Stimulated activated CD4-positive, alpha-beta T cell treated with anti-CD3 and anti-CD28 coated beads, TNF-alpha, amount 100 ng/mL, for 48 hours (primary cell): ENCODE measurements around the gene TMOD1.
A peak's percentile ranks its signal among the peaks of the same experiment; 100 is the strongest.
"Not testable (repeated sequence)": the region's sequence is repeated elsewhere in the genome, so short reads cannot be mapped to it uniquely, and the experiment has no call there.

Source experiments
- DNase-seq, 3 donors: peaks; one replicate each; pipeline ENCODE4 v3.0.0-alpha.2; 2020; ENCODE audit warnings: low read depth in 3 of 3

Gene TMOD1

DNA sequence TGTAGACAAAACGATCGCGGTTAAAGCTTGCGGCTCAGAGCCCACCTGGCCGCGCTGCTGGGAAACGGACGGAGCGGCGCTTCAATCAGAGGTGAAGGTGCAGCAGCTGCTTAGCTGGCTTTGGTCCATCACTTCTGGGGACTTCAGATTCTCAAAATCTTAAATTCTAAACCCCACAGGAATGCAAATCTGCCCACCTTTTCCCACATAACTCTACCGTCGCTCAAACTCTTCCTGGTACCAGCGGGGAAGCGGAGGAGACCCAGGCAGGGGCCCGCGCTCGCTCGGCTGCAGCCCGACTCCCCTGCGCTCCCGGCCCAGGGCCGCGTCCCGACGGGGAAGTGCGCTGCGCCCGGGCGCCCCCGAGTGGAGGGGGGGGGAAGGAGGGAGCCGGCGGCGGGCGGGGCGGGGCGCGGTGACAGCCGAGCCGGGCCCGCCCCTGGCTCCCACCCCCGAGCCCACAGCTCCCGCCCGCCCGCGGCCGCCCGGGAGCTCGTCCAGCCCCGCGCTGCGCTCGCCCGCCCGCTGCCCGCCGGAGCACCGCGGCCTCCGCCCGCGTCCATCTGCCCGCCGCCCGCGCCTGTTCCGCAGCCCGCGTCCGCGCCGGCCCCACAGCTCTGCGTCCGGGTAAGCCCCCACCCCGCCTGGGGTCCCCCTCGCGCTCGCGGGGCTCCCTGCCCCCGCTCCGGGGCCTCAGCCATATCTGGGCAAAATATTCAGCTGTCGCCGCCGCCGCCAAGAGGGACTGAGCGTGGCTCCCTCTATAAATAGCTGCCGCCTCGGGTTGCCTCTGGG lies at the start of gene TMOD1:
TSS of gene TMOD1 (plus strand) at position 490 of the 795 bp plus-strand sequence. CDS start 22,523 bp downstream, outside the sequence.
- DNase-seq: peak in 2 of 3 donors; percentile 17 to 48

- not testable (repeated sequence) for DNase-seq
These were observed 47.9 kb upstream of the TMOD1 start for GRCh38 chr9:97453573-97453972.

DNA sequence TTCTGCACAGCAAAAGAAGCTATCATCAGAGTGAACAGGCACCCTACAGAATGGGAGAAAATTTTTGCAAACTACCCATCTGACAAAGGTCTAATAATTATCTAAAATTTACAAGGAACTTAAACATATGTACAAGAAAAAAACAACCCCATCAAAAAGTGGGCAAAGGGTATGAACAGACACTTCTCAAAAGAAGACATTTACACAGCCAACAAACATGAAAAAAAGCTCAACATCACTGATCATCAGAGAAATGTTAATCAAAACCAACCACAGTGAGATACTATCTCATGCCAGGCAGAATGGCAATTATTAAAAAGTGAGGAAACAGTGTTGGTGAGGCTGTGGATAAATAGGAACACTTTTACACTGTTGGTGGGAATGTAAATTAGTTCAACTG lies 44.6 kb upstream of the TMOD1 start:
- not testable (repeated sequence) for DNase-seq

DNA sequence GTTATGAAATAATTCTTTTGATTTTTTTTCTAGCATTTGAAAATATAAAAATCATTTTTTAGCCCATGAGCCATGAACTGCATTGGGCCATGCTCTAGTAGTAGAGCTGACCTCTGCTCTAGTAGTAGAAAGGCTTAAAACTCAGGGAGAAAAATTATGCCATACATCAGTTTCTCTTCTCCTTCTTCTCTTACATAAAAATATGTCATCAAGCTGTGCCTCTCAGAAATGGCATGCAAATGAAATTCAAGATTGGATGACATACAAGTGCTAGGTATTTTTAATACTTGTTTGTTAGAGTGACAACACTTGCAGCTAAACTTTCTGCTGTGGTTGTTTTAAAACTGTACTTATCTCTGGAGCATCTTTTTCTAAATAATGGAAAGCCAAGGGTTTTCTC lies 42.1 kb upstream of the TMOD1 start:
- no peak for DNase-seq

DNA sequence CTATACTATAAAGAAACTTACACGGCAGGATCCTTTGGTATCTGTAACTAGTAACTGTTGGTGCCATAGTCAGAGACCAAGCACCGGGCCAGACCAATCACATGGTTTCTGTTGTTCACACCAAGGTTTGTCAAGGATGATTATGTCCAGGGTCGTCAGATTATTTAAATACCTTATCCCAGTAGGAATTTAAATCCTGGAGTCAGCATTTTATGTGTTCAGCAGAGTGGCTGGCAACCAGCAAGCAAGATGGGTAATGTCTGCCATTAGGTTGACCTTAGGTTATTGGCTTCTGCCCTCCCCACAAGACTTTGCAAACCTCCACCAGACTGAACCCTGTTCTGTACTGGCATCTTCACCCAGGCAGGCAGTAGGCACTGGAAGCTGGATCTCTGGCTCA lies 39.3 kb upstream of the TMOD1 start:
- DNase-seq: no peak

- no peak for DNase-seq
These were observed 38.6 kb upstream of the TMOD1 start for GRCh38 chr9:97462914-97463313.

DNA sequence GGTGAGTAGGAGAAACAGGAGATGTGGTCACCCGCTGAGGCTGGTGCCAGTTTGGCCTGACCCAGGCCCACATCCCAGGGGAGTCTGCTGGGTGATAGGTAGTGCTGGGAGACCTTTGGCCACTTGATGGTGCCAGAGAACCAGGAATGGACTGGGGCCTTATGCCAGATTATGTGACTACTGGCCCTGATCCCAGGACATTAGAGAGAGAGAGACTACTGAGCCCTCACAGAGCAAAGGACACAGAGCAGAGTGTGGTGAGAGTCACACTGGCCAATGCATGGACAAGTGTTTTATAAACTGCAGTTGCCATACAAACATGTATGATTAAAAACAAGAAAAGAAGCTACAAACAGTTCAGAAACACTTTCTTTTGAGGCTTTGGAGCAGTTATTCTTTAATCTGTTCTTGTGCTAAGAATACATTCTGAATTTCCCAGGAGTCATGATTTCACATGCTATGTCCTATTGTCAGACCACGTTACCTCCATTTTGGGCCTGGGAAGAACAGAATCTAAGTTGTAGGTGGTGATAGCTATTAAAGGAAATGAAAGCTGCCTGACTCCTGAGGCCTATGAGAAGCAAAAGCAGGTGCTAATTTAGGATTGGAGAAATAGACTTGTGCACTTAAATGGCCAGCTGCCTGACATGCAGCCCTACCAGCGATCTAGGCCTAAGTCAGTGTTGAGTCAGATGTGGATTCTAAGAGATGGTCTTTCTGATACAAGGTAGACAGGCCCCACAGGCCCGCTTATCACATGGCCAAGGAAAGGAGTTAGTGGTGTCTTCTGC lies 32.6 kb upstream of the TMOD1 start:
- peak; percentile 2 to 16 (median 6) for DNase-seq

DNA sequence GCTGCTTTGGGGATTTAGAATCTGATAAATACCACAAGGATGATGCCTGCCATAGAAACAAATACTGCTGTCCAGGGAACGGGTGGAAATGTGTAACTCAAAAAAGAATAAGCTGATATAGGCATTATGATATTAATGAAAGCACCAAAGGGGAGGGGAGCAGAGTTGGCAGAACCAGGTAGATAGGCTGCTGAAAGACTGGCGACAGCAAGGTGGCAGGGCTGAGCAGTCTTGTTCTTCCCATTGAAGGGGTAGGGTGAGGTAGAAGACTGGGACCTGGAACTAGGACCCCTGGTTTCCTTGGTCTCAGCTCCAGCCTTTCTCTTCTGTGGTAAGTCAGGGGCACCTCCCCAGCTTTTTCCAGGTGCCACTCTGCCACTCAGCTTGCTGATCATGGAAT lies 31.4 kb upstream of the TMOD1 start:
- no peak for DNase-seq

DNA sequence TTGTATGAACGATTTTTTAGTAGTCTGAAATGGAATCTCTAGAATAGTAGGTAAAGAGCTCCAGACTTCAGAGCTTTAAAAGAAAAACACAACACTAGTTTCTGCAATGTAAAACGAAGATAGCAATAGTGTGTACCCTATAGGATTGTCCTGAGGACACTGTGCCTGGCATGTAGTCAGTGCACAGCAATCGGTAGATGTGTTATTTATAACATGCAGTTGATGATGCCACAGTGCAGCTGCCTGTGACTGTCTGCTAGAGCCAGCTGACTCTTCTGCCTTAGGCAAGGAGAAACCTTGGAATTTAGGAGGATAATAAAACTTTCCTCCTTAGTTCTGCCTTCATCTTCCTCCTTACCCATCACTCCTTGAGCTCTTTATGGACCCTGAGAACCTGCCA lies 27.7 kb upstream of the TMOD1 start:
- DNase-seq: no peak

- DNase-seq: no peak
These were observed 27.0 kb upstream of the TMOD1 start for GRCh38 chr9:97474372-97474925.

GRCh38 chr9:97475059-97475458 lies 26.4 kb upstream of the TMOD1 start:
- DNase-seq: no peak

- no peak for DNase-seq
These were observed 23.0 kb upstream of the TMOD1 start for GRCh38 chr9:97478301-97478981.

DNA sequence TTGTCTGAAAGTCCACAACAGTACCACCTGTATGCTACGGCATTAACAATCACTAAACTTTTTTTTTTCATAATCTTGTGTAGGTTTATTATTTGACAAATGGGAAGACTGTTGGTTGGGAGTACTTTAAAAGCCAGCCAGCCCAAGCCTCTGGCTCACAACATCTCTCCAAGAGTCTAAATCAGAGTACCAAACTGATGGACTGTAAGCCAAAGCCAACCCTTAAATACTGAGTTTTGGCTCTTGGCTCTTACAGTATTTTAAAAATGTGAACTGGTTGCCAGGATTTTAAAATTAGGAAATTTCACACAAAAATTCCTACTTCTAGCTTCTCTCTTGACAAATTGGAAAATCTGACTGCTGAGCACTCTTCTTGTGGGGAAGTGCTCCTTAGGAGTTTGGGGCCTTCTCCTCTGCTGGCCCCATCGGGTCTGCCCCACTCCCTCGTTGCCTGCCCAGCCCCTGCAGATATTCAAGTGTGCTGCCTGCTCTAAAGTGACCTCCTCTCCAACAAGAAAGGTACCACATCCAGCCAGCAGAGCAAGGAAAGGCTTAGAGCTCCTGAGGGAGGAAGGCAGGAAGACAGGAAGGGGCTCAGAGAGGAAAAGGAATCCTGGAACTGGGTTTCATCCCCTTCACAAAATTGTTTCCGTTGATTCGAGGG lies 21.8 kb upstream of the TMOD1 start:
- DNase-seq: no peak

DNA sequence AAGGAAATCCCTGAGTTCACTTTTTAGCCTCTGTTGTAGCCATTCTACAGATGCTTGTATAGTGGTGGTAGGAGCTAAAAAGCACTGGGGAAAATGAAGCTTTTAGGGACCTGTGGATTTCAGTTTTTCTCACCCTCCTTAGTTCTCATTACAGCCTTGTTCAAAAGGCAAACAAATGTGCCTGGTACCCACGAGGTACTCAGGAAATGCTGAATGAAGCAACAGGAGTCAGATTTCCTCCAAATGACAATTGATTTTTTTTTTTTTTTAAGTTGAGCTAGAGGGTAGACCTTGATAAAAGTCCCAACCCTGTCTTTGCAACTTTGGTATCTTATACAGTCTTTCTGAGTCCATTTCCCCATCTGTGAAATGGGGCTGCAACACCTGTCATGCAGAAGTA lies 21.3 kb upstream of the TMOD1 start:
- DNase-seq: no peak

GRCh38 chr9:97480749-97481148 lies 20.7 kb upstream of the TMOD1 start:
- no peak for DNase-seq

DNA sequence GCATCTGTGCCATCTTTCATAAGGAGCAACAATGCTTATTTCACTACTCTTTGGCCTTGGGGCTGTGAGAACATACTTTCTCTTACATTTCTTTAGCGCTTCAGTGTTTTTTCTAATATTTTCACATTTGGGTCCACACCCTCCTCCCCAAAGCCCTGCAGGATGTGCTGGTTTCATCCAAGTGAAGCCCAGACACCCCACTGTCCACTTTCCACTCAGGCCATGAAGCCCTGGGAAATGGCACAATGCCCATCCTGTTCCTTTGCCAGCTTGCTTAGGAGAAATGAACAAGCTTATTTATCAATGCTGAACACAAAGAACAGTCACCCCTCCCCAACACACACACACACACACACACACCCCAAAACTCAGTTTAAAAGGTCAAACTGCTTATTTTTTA lies 17.3 kb upstream of the TMOD1 start:
- no peak for DNase-seq

DNA sequence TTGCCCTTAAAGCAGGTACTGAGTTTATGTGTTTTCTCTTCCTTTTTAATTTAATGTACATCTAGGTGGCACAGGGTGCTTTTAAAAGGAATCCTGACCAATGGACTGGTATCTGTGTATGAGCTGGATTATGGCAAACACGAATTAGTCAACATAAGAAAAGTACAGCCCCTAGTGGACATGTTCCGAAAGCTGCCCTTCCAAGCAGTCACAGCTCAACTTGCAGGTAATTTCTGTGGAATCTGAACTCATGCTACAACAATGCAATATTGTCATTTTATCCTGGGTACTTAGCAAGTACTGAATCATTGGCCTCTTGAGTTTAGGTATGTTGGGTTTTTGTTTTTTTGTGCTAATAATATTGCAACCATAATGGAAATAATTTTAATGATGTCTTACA lies 14.4 kb upstream of the TMOD1 start:
- DNase-seq: no peak

- DNase-seq: no peak
These were observed 13.6 kb upstream of the TMOD1 start for GRCh38 chr9:97487861-97488260.

DNA sequence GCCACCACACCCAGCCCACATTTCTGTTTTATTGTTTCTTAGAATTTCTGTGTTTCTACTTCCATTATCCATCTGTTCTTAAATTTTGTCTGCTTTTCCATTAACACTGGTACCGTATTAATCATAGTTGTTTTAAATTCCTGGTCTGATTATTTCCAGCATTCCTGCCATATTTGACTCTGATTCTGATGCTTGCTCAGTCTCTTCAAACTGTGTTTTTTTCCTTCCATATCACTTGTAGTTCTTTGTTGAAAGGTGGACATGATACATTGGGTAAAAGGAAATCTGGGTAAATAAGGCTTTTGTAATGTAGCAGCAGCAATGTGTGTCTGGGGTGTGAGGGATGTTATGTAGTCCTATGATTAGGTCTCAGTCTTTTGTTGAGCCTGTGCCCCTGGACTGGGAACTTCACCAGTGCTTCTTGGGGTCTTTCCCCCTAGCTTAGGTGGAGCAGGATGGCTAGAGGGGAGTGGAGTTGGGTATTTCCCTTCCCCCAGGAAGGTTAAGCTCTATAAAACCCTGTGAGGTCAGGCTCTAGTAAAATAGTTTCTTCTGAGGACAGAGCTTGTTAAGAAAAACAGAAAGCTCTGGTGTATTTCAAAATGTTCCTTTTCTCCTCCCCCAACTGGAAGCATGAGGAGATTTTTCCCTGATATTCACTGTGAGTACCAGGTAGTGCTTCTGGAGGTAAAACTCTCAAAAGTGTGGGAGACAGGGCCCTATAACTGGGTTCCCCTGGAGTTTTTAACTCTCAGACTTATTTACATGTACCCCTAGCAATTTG lies 10.1 kb upstream of the TMOD1 start:
- DNase-seq: no peak

- not testable (repeated sequence) for DNase-seq
These were observed 3.7 kb upstream of the TMOD1 start for GRCh38 chr9:97497558-97498375.
